HEK293 (cell line): ENCODE data around the gene ZDHHC1.

ENCODE experiments used
- CTCF ChIA-PET: fragments of 350-600 bp; formaldehyde crosslinking; extraction: SDS; loops from one replicate; lab custom pipeline; 2021; ENCODE audit warnings: antibody characterized with exemption; lab: Yijun Ruan, JAX
- POLR2A ChIA-PET: fragments of 300-600 bp; formaldehyde crosslinking; extraction: SDS; loops from one replicate; lab custom pipeline; 2020; ENCODE audit warnings: antibody characterized with exemption, inconsistent platforms; lab: Yijun Ruan, JAX
- H3K27ac ChIP-seq: fragments of 200-500 bp; sonication (Bioruptor generic); 2 replicates; pipeline ENCODE4 v1.5.1; 2014; ENCODE audit warnings: low read depth, low read length, control low read depth, inconsistent platforms; ENCODE audit errors: extremely low read depth
- H3K36me3 ChIP-seq, 2 experiments: fragments of 200-500 bp in 1 of 2; sonication (Bioruptor generic) in 1 of 2; 1 replicate in 1 of 2; 2 replicates in 1 of 2; pipeline ENCODE4 v1.5.1; 2014 to 2017; ENCODE audit warnings: inconsistent platforms in 2 of 2, low read length in 2 of 2; ENCODE audit not compliant: control insufficient read depth in 2 of 2, insufficient read depth in 1 of 2
- H3K4me1 ChIP-seq: fragments of 200-500 bp; sonication (Bioruptor generic); 2 replicates; pipeline ENCODE4 v1.5.1; 2014; ENCODE audit warnings: mild to moderate bottlenecking, low read length, inconsistent platforms; ENCODE audit not compliant: control insufficient read depth, insufficient read depth
- H3K4me3 ChIP-seq: 2 replicates; pipeline ENCODE4 v1.5.1; 2011; ENCODE audit warnings: low read depth, mild to moderate bottlenecking, control low read depth, low read length, moderate library complexity
- H3K9me3 ChIP-seq: fragments of 200-500 bp; sonication (Bioruptor generic); 2 replicates; pipeline ENCODE4 v1.5.1; 2014; ENCODE audit warnings: low read depth, low read length, inconsistent platforms; ENCODE audit not compliant: control insufficient read depth, insufficient read depth
- FEZF1 ChIP-seq: fragments of 450-650 bp; formaldehyde crosslinking; IDR thresholded peaks from 2 replicates; pipeline ENCODE4 v1.5.1; 2016; ENCODE audit warnings: missing biosample characterization, missing genetic modification characterization
- HIC1 ChIP-seq: fragments of 450-650 bp; formaldehyde crosslinking; IDR thresholded peaks from 2 replicates; pipeline ENCODE4 v1.5.1; 2016; ENCODE audit warnings: missing biosample characterization, missing genetic modification characterization
- PBX3 ChIP-seq: sonication (generic); formaldehyde crosslinking; IDR thresholded peaks from 2 replicates; pipeline ENCODE4 v1.8.1; 2022; ENCODE audit warnings: mild to moderate bottlenecking, moderate library complexity, missing genetic modification reagents
- ZFHX2 ChIP-seq: fragments of 450-650 bp; formaldehyde crosslinking; conservative IDR thresholded peaks from 2 replicates; pipeline ENCODE4 v1.5.1; 2016; ENCODE audit warnings: missing biosample characterization, missing genetic modification characterization
- ZNF169 ChIP-seq: fragments of 450-650 bp; formaldehyde crosslinking; IDR thresholded peaks from 2 replicates; pipeline ENCODE4 v1.5.1; 2016; ENCODE audit warnings: missing biosample characterization, missing genetic modification characterization
- ZNF19 ChIP-seq: fragments of 450-650 bp; formaldehyde crosslinking; IDR thresholded peaks from 2 replicates; pipeline ENCODE4; 2016; ENCODE audit warnings: missing biosample characterization, missing genetic modification characterization, low read depth
- ZNF248 ChIP-seq: fragments of 450-650 bp; formaldehyde crosslinking; IDR thresholded peaks from 2 replicates; pipeline ENCODE4 v1.5.1; 2017; ENCODE audit warnings: missing biosample characterization, missing genetic modification characterization
- ZNF280C ChIP-seq: fragments of 450-650 bp; formaldehyde crosslinking; IDR thresholded peaks from 2 replicates; pipeline ENCODE4 v1.5.1; 2016; ENCODE audit warnings: missing biosample characterization, missing genetic modification characterization
- ZNF311 ChIP-seq: fragments of 450-650 bp; formaldehyde crosslinking; IDR thresholded peaks from 2 replicates; pipeline ENCODE4 v1.5.1; 2017; ENCODE audit warnings: missing biosample characterization, missing genetic modification characterization, borderline replicate concordance
- ZNF366 ChIP-seq: fragments of 450-650 bp; formaldehyde crosslinking; conservative IDR thresholded peaks from 2 replicates; pipeline ENCODE4 v1.5.1; 2016; ENCODE audit warnings: missing biosample characterization, missing genetic modification characterization
- ZNF48 ChIP-seq: fragments of 450-650 bp; formaldehyde crosslinking; IDR thresholded peaks from 2 replicates; pipeline ENCODE4 v1.5.1; 2016; ENCODE audit warnings: missing biosample characterization, missing genetic modification characterization
- ZNF513 ChIP-seq: fragments of 450-650 bp; IDR thresholded peaks from 2 replicates; pipeline ENCODE4 v1.5.1; 2018; ENCODE audit warnings: missing biosample characterization, missing genetic modification characterization
- ZNF624 ChIP-seq: fragments of 450-650 bp; formaldehyde crosslinking; IDR thresholded peaks from 2 replicates; pipeline ENCODE4 v1.5.1; 2017; ENCODE audit warnings: missing biosample characterization, missing genetic modification characterization
- ZSCAN4 ChIP-seq: fragments of 450-650 bp; formaldehyde crosslinking; IDR thresholded peaks from 2 replicates; pipeline ENCODE4 v1.5.1; 2017; ENCODE audit warnings: missing biosample characterization, missing genetic modification characterization
- ZXDB ChIP-seq: fragments of 450-650 bp; formaldehyde crosslinking; IDR thresholded peaks from 2 replicates; pipeline ENCODE4 v1.5.1; 2016; ENCODE audit warnings: missing biosample characterization, missing genetic modification characterization
- TF ChIP-seq, protein P1 (sequence below): fragments of 450-650 bp; formaldehyde crosslinking; IDR thresholded peaks from 2 replicates; pipeline ENCODE4 v1.5.1; 2016; ENCODE audit warnings: missing biosample characterization, missing genetic modification characterization

Gene ZDHHC1

DNA sequence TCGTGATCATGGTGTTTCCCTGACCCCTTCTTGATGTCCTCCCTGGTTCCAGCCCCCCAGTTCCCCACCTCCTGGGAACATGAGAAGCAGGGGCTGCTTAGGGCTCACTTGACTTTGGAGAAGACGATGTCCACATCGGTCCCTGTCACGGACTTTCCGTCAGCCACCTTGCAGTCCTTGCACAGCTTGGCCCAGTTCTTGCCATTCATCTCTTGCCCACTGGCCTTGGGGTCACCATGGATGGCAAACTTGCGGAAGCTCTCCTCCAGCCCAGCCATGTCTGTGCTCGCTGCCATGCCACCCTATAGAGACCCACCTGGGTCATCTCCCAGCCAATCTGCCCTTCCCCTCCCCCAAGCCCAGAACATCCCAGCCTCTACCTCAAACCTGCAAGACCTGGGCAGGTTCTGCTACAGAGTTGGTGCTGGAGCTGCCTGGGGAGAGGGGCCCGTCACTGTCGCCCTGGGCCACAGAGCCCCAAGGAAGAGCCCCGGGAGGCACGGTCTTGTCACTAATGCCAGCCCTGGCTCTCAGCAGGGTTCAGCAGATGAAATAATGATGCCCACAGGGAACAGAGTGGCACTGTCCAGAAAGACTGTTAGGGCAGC lies 25.4 kb downstream of the ZDHHC1 start (continued):
- TF ChIP-seq ZNF280C (tag by site-specific recombination) (no peak), ZFHX2 (tag by site-specific recombination) (no peak), ZXDB (tag by site-specific recombination) (no peak), ZNF248 (no peak)

- CTCF ChIA-PET = interaction anchor here (0.6 to 2.0 kb wide), 4 partner anchors 10 to 130 kb away, joined by 3 to 6 read pairs (median 4); no protein-coding TSS in a partner anchor
- no peaks in the 10 kb centered on the region for H3K36me3 ChIP-seq
- peaks cover 6% of the 10 kb centered on the region; the same call in 1 of the 2 replicates for H3K4me1 ChIP-seq
- POLR2A ChIA-PET = no interaction called here
- H3K27ac ChIP-seq = no peak overlapping the region
- H3K9me3 ChIP-seq = no peaks in the 10 kb centered on the region
- no peak overlapping the region for H3K4me3 ChIP-seq
- TF ChIP-seq ZNF624 (tag by site-specific recombination) (no peak), ZNF311 (no peak), ZNF513 (tag by site-specific recombination) (no peak), ZNF19 (tag by site-specific recombination) (no peak), ZNF248 (no peak), ZSCAN4 (no peak), FEZF1 (tag by site-specific recombination) (no peak), ZNF366 (tag by site-specific recombination) (no peak), ZNF48 (tag by site-specific recombination) (no peak), HIC1 (tag by site-specific recombination) (no peak), ZNF169 (tag by site-specific recombination) (no peak), PBX3 (no peak)
- TF ChIP-seq, protein P1, sequence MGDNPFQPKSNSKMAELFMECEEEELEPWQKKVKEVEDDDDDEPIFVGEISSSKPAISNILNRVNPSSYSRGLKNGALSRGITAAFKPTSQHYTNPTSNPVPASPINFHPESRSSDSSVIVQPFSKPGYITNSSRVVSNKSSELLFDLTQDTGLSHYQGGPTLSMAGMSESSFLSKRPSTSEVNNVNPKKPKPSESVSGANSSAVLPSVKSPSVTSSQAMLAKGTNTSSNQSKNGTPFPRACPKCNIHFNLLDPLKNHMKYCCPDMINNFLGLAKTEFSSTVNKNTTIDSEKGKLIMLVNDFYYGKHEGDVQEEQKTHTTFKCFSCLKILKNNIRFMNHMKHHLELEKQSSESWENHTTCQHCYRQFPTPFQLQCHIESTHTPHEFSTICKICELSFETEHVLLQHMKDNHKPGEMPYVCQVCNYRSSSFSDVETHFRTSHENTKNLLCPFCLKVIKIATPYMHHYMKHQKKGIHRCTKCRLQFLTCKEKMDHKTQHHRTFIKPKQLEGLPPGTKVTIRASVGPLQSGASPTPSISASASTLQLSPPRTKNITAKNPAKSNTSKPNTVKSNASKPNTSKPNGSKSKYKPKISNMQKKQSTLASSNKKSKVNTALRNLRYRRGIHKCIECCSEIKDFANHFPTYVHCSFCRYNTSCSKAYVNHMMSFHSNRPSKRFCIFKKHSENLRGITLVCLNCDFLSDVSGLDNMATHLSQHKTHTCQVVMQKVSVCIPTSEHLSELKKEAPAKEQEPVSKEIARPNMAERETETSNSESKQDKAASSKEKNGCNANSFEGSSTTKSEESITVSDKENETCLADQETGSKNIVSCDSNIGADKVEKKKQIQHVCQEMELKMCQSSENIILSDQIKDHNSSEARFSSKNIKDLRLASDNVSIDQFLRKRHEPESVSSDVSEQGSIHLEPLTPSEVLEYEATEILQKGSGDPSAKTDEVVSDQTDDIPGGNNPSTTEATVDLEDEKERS (tag by site-specific recombination) = no peak
These were observed 26.1 kb downstream of the ZDHHC1 start for GRCh38 chr16:67389911-67390815.
